Natural killer cell (primary cell): ENCODE measurements around the gene MEGF6. TPM values are rescaled to one million over a fixed set of nuclear protein-coding genes. Genes with fewer than 3 reads are reported as not detected.

Experiments used
- ATAC-seq, 3 donors: fragments of 150-1000 bp in 2 of 3; fragments of 200-7000 bp in 1 of 3; cut with Tn5 transposase; 1 replicate in 1 of 3; 2 replicates in 2 of 3; pipeline ENCODE4 v1.10.0; 2021; ENCODE audit warnings: mild to moderate bottlenecking in 2 of 3, moderate library complexity in 2 of 3
- DNase-seq, 2 donors: peaks; one replicate each; pipeline versions ENCODE4 v3.0.0 to v3.0.0-alpha.2; 2013 to 2021; ENCODE audit warnings: mixed read lengths in 1 of 2
- H3K27ac ChIP-seq: one replicate; pipeline ENCODE4 v1.5.1; 2013; ENCODE audit warnings: mild to moderate bottlenecking, low read length
- H3K27me3 ChIP-seq: one replicate; pipeline ENCODE4 v1.6.1; 2013; ENCODE audit warnings: low read length; ENCODE audit not compliant: control insufficient read depth, insufficient read depth
- H3K36me3 ChIP-seq: one replicate; pipeline ENCODE4 v1.6.1; 2013; ENCODE audit warnings: low read length; ENCODE audit not compliant: control insufficient read depth, insufficient read depth
- H3K4me1 ChIP-seq: one replicate; pipeline ENCODE4 v1.6.1; 2013; ENCODE audit warnings: low read length; ENCODE audit not compliant: control insufficient read depth, insufficient read depth
- H3K4me3 ChIP-seq: one replicate; pipeline ENCODE4 v1.5.1; 2013; ENCODE audit warnings: low read length
- H3K9me3 ChIP-seq: one replicate; pipeline ENCODE4 v1.6.1; 2013; ENCODE audit warnings: low read length; ENCODE audit not compliant: control insufficient read depth, insufficient read depth
- H3K27ac Mint-ChIP-seq, 2 donors: one replicate each; pipeline ENCODE4 v1.8.0; 2022; ENCODE audit warnings: mild to moderate bottlenecking in 2 of 2, mixed read lengths in 2 of 2, moderate library complexity in 1 of 2
- H3K27me3 Mint-ChIP-seq, 2 donors: one replicate each; pipeline ENCODE4 v1.8.0; 2022; ENCODE audit warnings: low read depth in 2 of 2, mixed read lengths in 2 of 2
- H3K36me3 Mint-ChIP-seq: one replicate; pipeline ENCODE4 v1.8.0; 2022; ENCODE audit warnings: mixed read lengths
- H3K4me1 Mint-ChIP-seq, 2 donors: one replicate each; pipeline ENCODE4 v1.8.0; 2022; ENCODE audit warnings: mixed read lengths in 2 of 2
- H3K4me3 Mint-ChIP-seq: one replicate; pipeline ENCODE4 v1.8.0; 2022; ENCODE audit warnings: mild to moderate bottlenecking, moderate library complexity, mixed read lengths
- H3K9me3 Mint-ChIP-seq, 2 donors: one replicate each; pipeline ENCODE4 v1.8.0; 2022; ENCODE audit warnings: mixed read lengths in 2 of 2
- CTCF ChIP-seq: fragments of 200-600 bp; IDR thresholded peaks from one replicate; pipeline ENCODE4 v1.8.0; 2022; ENCODE audit warnings: antibody characterized with exemption
- WGBS: methylation state at CpG from one replicate; pipeline ENCODE4 v1.1.7; 2013; ENCODE audit warnings: missing lambda C conversion rate; ENCODE audit not compliant: insufficient coverage; 5-methylcytosine and 5-hydroxymethylcytosine counted together
- intact Hi-C: fragments of 100-400 bp; cut with micrococcal nuclease; formaldehyde crosslinking; loops from one replicate; pipeline ENCODE4 v1.14.2; 2022
- total RNA-seq, 4 donors: library from RNA; stranded (reverse); fragments of 120-200 nt in 1 of 4; gene quantifications; one replicate each; pipeline versions ENCODE4 v1.2.3 to v1.2.4, GENCODE V29; 2013 to 2022

The MEGF6 gene
- total RNA-seq, 3 donors from 2014 or later (not counting 1 experiment from before 2014, with no cell fraction given), result 3.1 to 15.6 (median 5.1) TPM

GRCh38 chr1:3542676-3543075 is 68.6 kb downstream of the MEGF6 start:
- H3K36me3 ChIP-seq, result no peaks in the 10 kb centered on the region
- no peaks in the 10 kb centered on the region for H3K9me3 ChIP-seq
- ATAC-seq, result no peak
- H3K4me3 ChIP-seq, result no peak overlapping the region
- 82% methylated on average over 9 of the region's 9 CpGs for WGBS
- no peaks in the 10 kb centered on the region for H3K4me1 Mint-ChIP-seq
- H3K27me3 Mint-ChIP-seq, result no peaks in the 10 kb centered on the region
- no peaks in the 10 kb centered on the region for H3K4me1 ChIP-seq
- no peak overlapping the region for H3K4me3 Mint-ChIP-seq
- no peak for TF ChIP-seq CTCF
- H3K27ac Mint-ChIP-seq, result no peak overlapping the region
- intact Hi-C loops, result no loop called here
- no peak overlapping the region for H3K27ac ChIP-seq
- no peaks in the 10 kb centered on the region for H3K9me3 Mint-ChIP-seq
- no peak for DNase-seq
- no peaks in the 10 kb centered on the region for H3K36me3 Mint-ChIP-seq
- no peaks in the 10 kb centered on the region for H3K27me3 ChIP-seq

- H3K9me3 ChIP-seq, result no peaks in the 10 kb centered on the region
- intact Hi-C loops, result no loop called here
- H3K4me3 ChIP-seq, result no peak overlapping the region
- no peaks in the 10 kb centered on the region for H3K4me1 Mint-ChIP-seq
- no peaks in the 10 kb centered on the region for H3K27me3 Mint-ChIP-seq
- H3K36me3 Mint-ChIP-seq, result no peaks in the 10 kb centered on the region
- no peaks in the 10 kb centered on the region for H3K4me1 ChIP-seq
- no peaks in the 10 kb centered on the region for H3K27me3 ChIP-seq
- no peaks in the 10 kb centered on the region for H3K9me3 Mint-ChIP-seq
- ATAC-seq (no peak), DNase-seq (no peak)
- TF ChIP-seq CTCF, result no peak
- 75% methylated on average over 17 of the region's 18 CpGs for WGBS
- no peaks in the 10 kb centered on the region for H3K36me3 ChIP-seq
- no peak overlapping the region for H3K27ac ChIP-seq
- H3K4me3 Mint-ChIP-seq, result no peak overlapping the region
- no peak overlapping the region for H3K27ac Mint-ChIP-seq
Observed at GRCh38 chr1:3541936-3542335, 69.4 kb downstream of the MEGF6 start.

- Histone ChIP-seq H3K36me3 (no peaks in the 10 kb centered on the region), H3K9me3 (no peaks in the 10 kb centered on the region), H3K4me3 (no peak overlapping the region), H3K27me3 (no peaks in the 10 kb centered on the region), H3K4me1 (no peaks in the 10 kb centered on the region), H3K27ac (no peak overlapping the region)
- Mint-ChIP-seq H3K9me3 (no peaks in the 10 kb centered on the region), H3K4me1 (no peaks in the 10 kb centered on the region), H3K27me3 (no peaks in the 10 kb centered on the region), H3K27ac (no peak overlapping the region), H3K4me3 (no peak overlapping the region), H3K36me3 (no peaks in the 10 kb centered on the region)
- no peak for TF ChIP-seq CTCF
- WGBS, result 89% methylated on average over 16 of the region's 16 CpGs
- DNase-seq (no peak), ATAC-seq (no peak)
- intact Hi-C loops, result no loop called here
Observed at GRCh38 chr1:3541465-3541864, 69.8 kb downstream of the MEGF6 start.

GRCh38 chr1:3540876-3541275 is 70.4 kb downstream of the MEGF6 start:
- no peak for ATAC-seq
- Histone ChIP-seq H3K27ac (no peak overlapping the region), H3K4me3 (no peak overlapping the region), H3K27me3 (no peaks in the 10 kb centered on the region), H3K36me3 (no peaks in the 10 kb centered on the region), H3K9me3 (no peaks in the 10 kb centered on the region), H3K4me1 (no peaks in the 10 kb centered on the region)
- WGBS, result 91% methylated on average over 13 of the region's 13 CpGs
- no peaks in the 10 kb centered on the region for H3K36me3 Mint-ChIP-seq
- H3K4me3 Mint-ChIP-seq, result no peak overlapping the region
- DNase-seq, result no peak
- H3K4me1 Mint-ChIP-seq, result no peaks in the 10 kb centered on the region
- intact Hi-C loops, result no loop called here
- H3K9me3 Mint-ChIP-seq, result no peaks in the 10 kb centered on the region
- no peaks in the 10 kb centered on the region for H3K27me3 Mint-ChIP-seq
- H3K27ac Mint-ChIP-seq, result no peak overlapping the region
- no peak for TF ChIP-seq CTCF
